Right lobe of liver (tissue), 6 donors: ENCODE measurements around the gene RPP25L. TPM values are rescaled to one million over a fixed set of nuclear protein-coding genes. Genes with fewer than 3 reads are reported as not detected.

Experiments
- ATAC-seq, 4 donors: fragments of 200-7000 bp; cut with Tn5 transposase; one replicate each; pipeline ENCODE4 v1.9.1; 2020; ENCODE audit warnings: mild to moderate bottlenecking in 4 of 4, moderate library complexity in 4 of 4
- DNase-seq, 3 donors: peaks; one replicate each; pipeline ENCODE4 v3.0.0-alpha.2; 2020
- H3K27ac ChIP-seq, 3 donors: fragments of 200-600 bp; one replicate each; pipeline ENCODE4 v1.8.0; 2022
- H3K27me3 ChIP-seq, 2 donors: fragments of 200-600 bp; one replicate each; pipeline ENCODE4 v1.8.0; 2022
- H3K36me3 ChIP-seq, 4 donors: fragments of 200-600 bp; sonication (generic) in 1 of 4; one replicate each; pipeline versions ENCODE4 v1.5.1 to v1.8.0; 2017 to 2022; ENCODE audit warnings: control low read depth in 1 of 4
- H3K4me1 ChIP-seq, 4 donors: fragments of 200-600 bp; sonication (generic) in 1 of 4; one replicate each; pipeline versions ENCODE4 v1.5.1 to v1.8.0; 2017 to 2022; ENCODE audit warnings: control low read depth in 1 of 4
- H3K4me3 ChIP-seq, 3 donors: fragments of 200-600 bp; one replicate each; pipeline ENCODE4 v1.8.0; 2022
- H3K9me3 ChIP-seq, 4 donors: fragments of 200-600 bp; sonication (generic) in 1 of 4; one replicate each; pipeline versions ENCODE4 v1.5.1 to v1.8.0; 2017 to 2022; ENCODE audit warnings: control low read depth in 1 of 4
- POLR2A ChIP-seq: fragments of 450-650 bp; IDR thresholded peaks from one replicate; pipeline ENCODE4 v1.6.1; 2017; ENCODE audit warnings: antibody characterized with exemption, mild to moderate bottlenecking
- WGBS: methylation state at CpG from one replicate; pipeline ENCODE4 v1.1.6; 2018; ENCODE audit warnings: low coverage, low lambda C conversion rate; ENCODE audit not compliant: insufficient coverage; ENCODE audit errors: missing lambda C conversion rate; 5-methylcytosine and 5-hydroxymethylcytosine counted together
- intact Hi-C, 2 donors: fragments of 100-400 bp; cut with DNase I; formaldehyde crosslinking; loops; one replicate each; pipeline versions ENCODE4 v1.11.2 to v1.14.1; 2022
- total RNA-seq, 6 experiments: library from RNA; depleted of rRNA in 2 of 6; stranded (reverse); fragments of >200 nt in 2 of 6; fragmentation: NEBNext Ultra II Directional in 3 of 6; extraction: Animal tissue kit (Norgen Biotek cat#: 25700) in 3 of 6; gene quantifications; one replicate each; pipeline versions ENCODE4 v1.1.0 to v1.2.4, GENCODE V29; 2016 to 2023
- TF ChIP-seq, protein P1 (sequence below), 4 donors: fragments of 200-600 bp in 3 of 4; fragments of 450-650 bp in 1 of 4; IDR thresholded peaks; one replicate each; pipeline versions ENCODE4 v1.5.1 to v1.8.0; 2016 to 2022; ENCODE audit warnings: antibody characterized with exemption in 4 of 4, mild to moderate bottlenecking in 2 of 4
- donor health status: DM: no; HTN: yes; CAD: no.
- donor health status: DM: no; HTN: no; CAD: no.
- donor health status: DM: no; HTN: no; CAD: no.
- donor health status: DM: no; HTN: yes; CAD: no.
- donor health status: DM: no; HTN: yes; CAD: no.

Gene RPP25L
- total RNA-seq, 6 experiments from 2014 or later: 15.2 to 29.1 (median 25.0) TPM

GRCh38 chr9:34592895-34593601, 18.8 kb downstream of the RPP25L start:
- peak; percentile 51 to 91 (median 86) for DNase-seq
- H3K4me1 ChIP-seq: peaks cover 0 to 39% (median 13%) of the 10 kb centered on the region in 4 donors
- 4% methylated on average over 4 of the region's 26 CpGs for WGBS
- H3K4me3 ChIP-seq: peak overlapping the region in 1 of 3 donors; percentile 20
- H3K9me3 ChIP-seq: no peaks in the 10 kb centered on the region
- intact Hi-C loops: loop anchor here in 1 of 2 donors (2.0 kb wide), 1 partner anchor 46 kb away; no protein-coding TSS in a partner anchor
- ATAC-seq: peak; percentile 36 to 71 (median 65)
- H3K36me3 ChIP-seq: no peaks in the 10 kb centered on the region
- no peaks in the 10 kb centered on the region for H3K27me3 ChIP-seq
- H3K27ac ChIP-seq: peak overlapping the region in 2 of 3 donors; percentile 40 to 70
- TF ChIP-seq, protein P1, sequence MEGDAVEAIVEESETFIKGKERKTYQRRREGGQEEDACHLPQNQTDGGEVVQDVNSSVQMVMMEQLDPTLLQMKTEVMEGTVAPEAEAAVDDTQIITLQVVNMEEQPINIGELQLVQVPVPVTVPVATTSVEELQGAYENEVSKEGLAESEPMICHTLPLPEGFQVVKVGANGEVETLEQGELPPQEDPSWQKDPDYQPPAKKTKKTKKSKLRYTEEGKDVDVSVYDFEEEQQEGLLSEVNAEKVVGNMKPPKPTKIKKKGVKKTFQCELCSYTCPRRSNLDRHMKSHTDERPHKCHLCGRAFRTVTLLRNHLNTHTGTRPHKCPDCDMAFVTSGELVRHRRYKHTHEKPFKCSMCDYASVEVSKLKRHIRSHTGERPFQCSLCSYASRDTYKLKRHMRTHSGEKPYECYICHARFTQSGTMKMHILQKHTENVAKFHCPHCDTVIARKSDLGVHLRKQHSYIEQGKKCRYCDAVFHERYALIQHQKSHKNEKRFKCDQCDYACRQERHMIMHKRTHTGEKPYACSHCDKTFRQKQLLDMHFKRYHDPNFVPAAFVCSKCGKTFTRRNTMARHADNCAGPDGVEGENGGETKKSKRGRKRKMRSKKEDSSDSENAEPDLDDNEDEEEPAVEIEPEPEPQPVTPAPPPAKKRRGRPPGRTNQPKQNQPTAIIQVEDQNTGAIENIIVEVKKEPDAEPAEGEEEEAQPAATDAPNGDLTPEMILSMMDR (IDR thresholded peaks at IDR 0.05): no peak
- TF ChIP-seq POLR2A: no peak

GRCh38 chr9:34591917-34592866, 19.7 kb downstream of the RPP25L start:
- H3K27me3 ChIP-seq: no peaks in the 10 kb centered on the region
- TF ChIP-seq, protein P1 (IDR thresholded peaks at IDR 0.05): no peak
- no peak for TF ChIP-seq POLR2A
- H3K4me1 ChIP-seq: peaks cover 0 to 39% (median 13%) of the 10 kb centered on the region in 4 donors
- intact Hi-C loops: loop anchor here in 1 of 2 donors (2.0 kb wide), 1 partner anchor 45 kb away; no protein-coding TSS in a partner anchor
- H3K36me3 ChIP-seq: no peaks in the 10 kb centered on the region
- 27% methylated on average over 11 of the region's 16 CpGs for WGBS
- peak overlapping the region in 1 of 3 donors; percentile 70 for H3K27ac ChIP-seq
- no peak overlapping the region for H3K4me3 ChIP-seq
- no peak for DNase-seq
- no peak for ATAC-seq
- H3K9me3 ChIP-seq: no peaks in the 10 kb centered on the region

DNA sequence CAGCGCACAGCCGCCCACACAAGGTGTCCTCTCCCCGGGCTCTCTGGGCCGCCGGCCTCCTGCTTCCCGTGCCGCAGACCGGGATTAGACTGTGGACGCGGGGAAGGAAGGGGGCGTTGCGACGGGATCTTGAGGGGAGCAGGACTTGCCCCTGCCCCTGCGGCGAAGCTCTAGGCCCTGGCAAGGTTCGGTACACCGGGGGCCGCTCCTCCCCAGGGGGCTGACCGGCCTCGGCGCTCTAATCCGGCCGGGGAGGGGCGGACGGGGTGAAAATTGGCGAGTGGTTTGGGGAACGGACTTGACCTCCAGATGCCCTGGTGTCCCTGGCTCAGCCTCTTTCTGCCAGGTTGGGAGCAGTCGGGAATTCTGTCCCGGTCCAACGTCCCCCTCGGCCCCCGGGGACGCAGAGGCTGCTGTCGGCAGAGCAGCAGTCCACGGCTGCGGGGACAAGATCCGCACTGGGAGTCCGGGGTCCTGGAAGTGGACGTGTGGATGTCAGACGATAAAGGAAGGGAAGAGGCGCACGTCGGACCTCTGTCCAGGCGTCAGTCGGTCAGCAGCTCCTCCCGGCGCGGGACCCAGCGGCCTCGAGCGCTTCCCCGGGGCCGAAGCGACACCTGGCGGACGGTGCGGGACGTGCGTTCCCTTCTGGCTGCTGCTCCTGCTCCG, 20.5 kb downstream of the RPP25L start:
- Histone ChIP-seq H3K4me1 (peaks cover 0 to 39% (median 13%) of the 10 kb centered on the region in 4 donors), H3K36me3 (no peaks in the 10 kb centered on the region), H3K9me3 (no peaks in the 10 kb centered on the region), H3K27me3 (no peaks in the 10 kb centered on the region), H3K27ac (peak overlapping the region in 1 of 3 donors; percentile 62), H3K4me3 (peak overlapping the region; percentile 8 to 46 (median 28))
- WGBS: 7% methylated on average over 16 of the region's 60 CpGs
- no peak for TF ChIP-seq POLR2A
- TF ChIP-seq, protein P1 (IDR thresholded peaks at IDR 0.05): peak; percentile 93 to 95 (median 94)
- intact Hi-C loops: no loop called here
- peak; percentile 83 to 95 (median 86) for ATAC-seq
- DNase-seq: peak; percentile 89 to 92 (median 92)
